Right hindlimb (tissue), 1 donor: ENCODE results near the gene STT3B.

Source experiments
- DNase-seq: peaks from one replicate; pipeline ENCODE4 v3.0.0-alpha.2; 2018

Gene STT3B

GRCh38 chr3:31606453-31606852, 73.7 kb downstream of the STT3B start:
- DNase-seq = no peak

- no peak for DNase-seq
Measured at GRCh38 chr3:31610700-31611275, 78.1 kb downstream of the STT3B start.

- DNase-seq = no peak
Measured at GRCh38 chr3:31613177-31613576, 80.5 kb downstream of the STT3B start.

DNA sequence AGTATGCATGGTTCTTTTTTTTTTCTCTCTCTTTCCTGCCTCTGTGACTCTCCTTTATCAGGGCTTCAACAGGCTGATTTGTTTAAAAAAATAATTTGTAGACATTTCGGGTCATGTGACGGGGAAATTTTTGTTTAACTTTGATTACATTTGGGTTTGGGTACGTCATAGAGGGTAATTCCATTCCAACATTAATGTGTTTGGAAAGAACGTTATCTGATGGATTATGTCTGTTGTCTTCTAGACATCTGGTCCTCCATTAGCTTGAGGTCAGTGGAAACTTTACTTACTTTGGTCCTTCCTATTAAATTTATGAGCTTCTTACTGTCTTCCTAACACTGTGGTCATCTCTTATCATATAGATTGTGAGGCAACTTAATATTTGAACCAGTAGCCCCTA, 80.9 kb downstream of the STT3B start:
- no peak for DNase-seq

- DNase-seq = no peak
Measured at GRCh38 chr3:31614162-31614921, 81.6 kb downstream of the STT3B start.

DNA sequence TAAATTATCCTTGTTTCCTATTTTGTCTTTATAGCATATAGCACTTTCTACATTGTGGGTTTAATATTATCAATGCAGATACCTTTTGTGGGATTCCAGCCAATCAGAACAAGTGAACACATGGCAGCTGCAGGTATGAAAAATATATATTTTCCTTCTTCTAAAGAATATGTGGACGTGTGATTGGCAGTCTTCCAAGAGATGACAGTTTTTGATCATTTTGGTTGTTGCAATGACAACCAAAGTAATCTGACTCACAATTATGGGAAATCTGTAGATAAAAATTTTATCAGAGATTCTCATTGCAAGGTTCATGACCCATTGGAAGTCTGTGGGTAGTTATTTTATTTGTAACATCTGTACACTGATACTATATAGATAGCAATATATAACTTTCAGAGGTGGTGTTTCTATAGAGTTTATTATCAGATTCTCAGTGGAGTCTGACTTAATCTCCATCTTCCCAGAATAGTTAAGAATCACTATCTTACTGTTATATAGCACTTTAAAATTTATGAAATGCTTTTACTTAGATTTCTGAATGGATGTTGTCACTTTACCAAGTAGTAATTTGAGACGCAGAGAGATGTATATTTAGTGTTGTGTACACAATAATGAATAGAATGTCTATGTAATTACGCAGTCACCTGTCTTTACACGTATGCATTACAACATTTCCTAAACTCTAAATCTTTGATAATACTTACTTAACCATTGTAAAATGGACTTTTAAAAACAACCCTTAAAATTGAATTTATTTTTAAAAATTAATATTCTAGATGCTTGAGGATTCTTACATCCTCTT, 82.5 kb downstream of the STT3B start:
- DNase-seq = no peak

DNA sequence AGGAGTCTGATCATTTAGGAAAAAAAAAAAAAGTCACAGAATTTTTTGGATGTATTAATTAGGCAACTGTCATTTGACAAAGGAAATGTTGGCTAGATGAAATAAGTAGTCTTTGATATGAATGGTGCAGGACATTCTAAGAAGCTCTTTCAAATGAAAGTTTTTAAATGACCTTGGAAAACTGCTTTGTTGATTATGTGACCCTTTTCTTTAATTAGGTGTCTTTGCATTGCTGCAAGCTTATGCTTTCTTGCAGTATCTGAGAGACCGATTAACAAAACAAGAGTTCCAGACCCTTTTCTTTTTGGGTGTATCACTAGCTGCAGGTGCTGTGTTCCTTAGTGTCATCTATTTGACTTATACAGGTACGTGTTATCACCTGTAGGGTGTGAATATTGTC, 84.0 kb downstream of the STT3B start:
- DNase-seq = no peak

DNA sequence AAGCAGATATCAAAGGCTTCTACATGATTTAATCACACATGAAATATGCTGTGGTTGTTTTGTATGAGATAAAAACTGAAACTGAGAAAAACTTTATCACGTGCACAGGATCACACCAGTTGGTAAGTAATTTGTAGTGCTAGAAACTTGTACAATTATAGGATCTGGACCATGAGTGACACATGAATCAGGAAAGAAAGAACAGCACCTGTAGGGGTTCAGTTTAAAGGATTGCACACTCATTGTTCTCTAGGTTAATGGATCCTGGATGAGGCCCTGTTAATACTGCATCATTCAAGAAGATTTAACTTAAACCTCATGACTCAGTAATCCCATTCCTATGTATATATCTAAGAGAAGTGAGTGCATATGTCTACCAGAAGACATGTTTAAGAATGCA, 87.9 kb downstream of the STT3B start:
- DNase-seq = no peak

DNA sequence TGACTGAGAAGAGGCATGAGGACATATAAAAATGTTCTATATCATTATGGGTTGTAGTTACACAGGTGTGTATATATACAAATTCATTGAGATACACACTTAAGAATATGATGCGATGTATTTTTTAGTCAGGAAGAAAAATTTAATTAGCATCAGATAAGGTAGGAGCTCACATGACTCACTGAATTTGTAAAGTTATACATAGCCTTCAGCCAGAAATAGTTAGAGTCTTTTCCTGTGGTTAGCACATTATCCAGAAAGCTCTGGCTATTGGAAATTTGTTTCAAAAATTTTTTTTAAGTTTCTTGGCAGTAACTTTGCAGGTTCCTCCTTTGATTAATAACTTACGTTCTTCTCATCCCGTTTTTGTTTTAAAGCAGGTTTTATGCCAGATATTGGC, 88.6 kb downstream of the STT3B start:
- DNase-seq = no peak

GRCh38 chr3:31622636-31623288, 90.0 kb downstream of the STT3B start:
- DNase-seq = no peak

GRCh38 chr3:31624083-31624709, 91.5 kb downstream of the STT3B start:
- DNase-seq = no peak

DNA sequence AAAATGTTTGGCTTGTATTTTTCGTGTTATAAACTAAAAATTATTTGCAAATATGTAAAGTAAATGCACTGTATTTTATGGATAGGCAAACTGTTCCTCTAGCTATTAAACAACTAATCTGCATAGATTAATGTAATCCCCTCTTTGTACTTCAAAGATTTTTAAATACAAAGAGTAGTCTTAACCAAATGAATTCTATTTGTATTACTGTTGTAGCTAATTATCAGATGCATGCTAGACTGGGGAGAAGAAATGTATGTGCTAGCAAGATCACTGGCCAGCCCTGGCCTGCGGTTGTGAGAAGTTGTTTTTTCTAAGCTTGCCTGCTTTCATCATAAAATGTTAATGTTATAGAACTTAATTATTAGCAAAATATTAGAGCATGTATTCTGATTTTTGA, 92.6 kb downstream of the STT3B start:
- no peak for DNase-seq

- no peak for DNase-seq
Measured at GRCh38 chr3:31629054-31629453, 96.3 kb downstream of the STT3B start.

DNA sequence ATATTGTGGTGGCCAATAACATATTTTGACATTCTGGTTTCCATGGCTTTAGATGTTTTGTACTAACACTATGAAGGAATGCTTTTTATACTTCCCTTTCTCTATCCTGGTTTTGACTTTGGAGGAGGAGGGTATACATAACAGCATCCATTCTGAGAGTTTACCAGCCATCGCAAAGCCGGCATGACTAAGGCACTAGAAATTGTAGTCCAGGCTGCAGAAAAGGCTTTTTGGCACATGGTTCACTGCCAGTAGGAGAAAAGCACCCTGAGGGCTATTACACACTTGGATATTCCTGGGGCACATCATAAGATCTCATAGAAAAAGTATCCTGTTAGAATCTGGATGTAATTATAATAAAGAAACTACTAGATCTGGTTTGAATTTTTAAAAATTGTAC, 101.8 kb downstream of the STT3B start:
- DNase-seq = no peak

- DNase-seq = no peak
Measured at GRCh38 chr3:31635545-31635944, 102.8 kb downstream of the STT3B start.

DNA sequence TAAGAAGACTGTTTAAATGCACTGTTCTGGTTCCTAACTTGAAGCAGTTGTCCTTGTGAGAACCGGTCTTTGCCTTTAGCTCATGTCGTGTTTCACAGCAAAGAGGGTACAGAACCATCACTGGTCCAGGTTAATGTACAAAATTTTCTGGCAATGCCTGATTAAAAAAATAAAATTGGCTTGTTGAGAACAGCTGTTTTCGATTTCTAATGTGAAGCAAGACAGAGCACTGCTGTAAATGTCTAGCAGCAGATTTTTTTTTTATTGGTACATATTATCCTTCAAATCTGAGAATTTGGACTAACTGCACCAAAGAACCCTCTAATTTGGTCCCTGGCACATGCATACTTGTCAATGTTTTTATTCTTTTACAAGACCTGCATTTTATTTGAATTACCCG, 103.3 kb downstream of the STT3B start:
- DNase-seq = no peak

DNA sequence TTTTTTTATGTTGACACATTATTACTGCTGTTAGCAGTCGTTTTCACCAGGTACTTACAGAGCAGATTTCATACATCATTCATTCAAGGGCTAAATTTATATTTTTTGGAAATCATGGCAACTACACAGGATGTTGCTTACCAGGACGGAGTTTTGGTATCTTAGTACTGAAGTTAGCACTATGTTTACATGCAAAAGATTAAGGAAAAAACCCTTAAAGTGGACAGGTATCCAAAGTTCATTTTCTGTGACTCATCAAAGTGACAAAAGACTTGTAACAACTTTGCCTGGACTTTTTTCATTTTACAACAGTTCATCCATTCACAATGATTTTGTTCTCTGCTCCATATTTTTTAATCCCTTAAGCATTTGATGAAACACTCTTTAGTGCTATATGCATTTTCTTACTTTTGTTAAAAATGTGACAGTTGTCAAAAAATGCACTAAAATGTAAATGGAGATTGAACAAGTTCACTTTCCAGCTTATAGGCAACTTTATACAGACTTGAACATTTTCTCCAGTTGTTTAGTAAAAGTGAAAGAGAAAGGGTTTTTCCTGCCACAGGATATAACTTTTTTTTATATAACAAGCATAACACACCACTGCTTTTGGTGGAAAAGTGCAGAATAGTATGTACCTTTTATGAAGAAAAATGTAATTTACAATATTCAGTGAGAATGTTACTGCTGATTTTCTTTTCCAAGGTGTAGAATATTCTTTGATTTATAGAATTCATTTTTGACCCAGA, 104.1 kb downstream of the STT3B start:
- DNase-seq = no peak

GRCh38 chr3:31639828-31640227, 107.1 kb downstream of the STT3B start:
- no peak for DNase-seq

DNA sequence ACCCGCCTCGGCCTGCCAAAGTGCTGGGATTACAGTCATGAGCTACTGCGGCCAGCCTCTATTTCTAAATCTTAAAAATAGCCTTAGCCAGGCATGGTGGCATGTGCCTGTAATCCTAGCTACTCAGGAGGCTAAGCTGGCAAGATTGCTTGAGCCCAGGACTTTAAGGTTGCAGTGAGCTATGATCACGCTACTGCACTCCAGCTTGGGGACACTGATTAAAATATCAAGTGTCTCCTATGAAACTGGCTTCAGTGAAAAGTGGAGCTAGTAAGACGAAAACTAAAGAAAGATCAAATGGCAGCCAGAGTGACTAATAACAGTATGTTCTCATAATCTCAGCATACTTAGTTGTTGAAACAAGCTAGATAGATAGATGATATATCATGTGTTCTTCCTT, 112.5 kb downstream of the STT3B start:
- no peak for DNase-seq

- DNase-seq = no peak
Measured at GRCh38 chr3:31648286-31648968, 115.7 kb downstream of the STT3B start.

DNA sequence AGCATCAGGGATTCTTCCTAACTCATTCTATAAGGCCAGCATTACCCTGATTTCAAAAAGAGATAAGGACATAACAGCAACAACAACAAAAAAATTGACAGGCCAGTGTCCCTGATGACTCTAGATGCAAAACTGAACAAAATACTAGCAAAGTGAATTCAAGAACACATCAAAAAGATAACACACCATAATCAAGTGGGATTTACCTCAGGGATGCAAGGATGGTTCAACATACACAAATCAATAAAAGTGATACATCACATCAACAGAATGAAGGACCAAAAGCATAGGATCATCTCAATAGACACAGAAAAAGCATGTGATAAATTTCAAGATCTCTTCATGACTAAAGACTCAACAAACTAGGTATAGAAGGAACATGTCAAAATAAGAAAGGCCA, 119.6 kb downstream of the STT3B start:
- no peak for DNase-seq

- DNase-seq = no peak
Measured at GRCh38 chr3:31653464-31653863, 120.7 kb downstream of the STT3B start.
